ENCODE data around the gene PGAM2. TPM values are rescaled to one million over a fixed set of nuclear protein-coding genes. Genes with fewer than 3 reads are reported as not detected.

Gene PGAM2
- total and polyA plus RNA-seq, 2 of the 13 experiments (the other 11 are each of a cell fraction or from before 2014, with no cell fraction given), result 0.22 TPM; not detected in 1

DNA sequence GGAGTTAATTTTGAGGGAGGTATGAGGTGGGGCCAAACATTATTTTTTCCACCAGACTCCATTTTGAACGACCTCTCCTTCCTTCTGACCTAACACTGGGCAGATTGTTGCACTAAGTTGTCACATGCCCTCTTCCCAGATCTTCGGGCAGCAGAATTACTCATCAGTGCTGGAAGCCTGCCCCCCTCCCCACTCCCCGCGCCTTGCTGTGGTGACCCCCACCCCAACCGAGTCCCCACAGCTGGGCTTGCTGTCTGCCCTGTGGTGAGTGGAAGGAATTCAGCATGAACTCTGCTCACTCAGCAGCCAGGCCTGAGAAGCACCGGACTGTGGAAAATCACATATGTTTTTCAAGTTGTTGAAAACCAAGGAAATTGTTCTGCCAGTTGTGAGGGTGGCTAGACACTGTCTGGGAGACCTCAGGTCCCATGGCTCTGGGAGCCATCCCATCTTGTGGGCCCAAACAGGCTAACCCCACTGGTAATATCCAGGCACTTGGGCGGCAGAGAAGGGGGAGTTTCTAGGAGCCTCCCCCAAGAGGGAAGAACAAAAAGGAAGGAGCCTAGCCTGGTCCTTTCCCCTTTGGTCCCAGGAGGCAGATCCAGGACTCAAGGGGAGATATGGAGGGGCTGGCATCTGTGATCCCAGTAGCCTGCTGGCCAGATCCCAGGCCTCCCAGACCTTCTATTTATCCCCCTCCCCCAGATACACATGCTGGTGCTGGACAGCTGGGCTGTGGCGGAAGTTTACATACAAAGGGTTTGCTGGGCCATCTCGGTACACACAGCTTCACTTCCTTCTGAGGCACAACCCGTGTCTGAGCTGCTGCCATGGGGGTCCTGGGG, 35.3 kb upstream of the PGAM2 start:
- H3K27me3 ChIP-seq (ENCODE audit: control insufficient read depth in 1 of 2, insufficient read depth in 2 of 2, low read length in 2 of 2), result peaks cover 6 to 21% of the 10 kb centered on the region in 2 experiments; a peak in 3 of 5 replicates
- H3K4me3 ChIP-seq (replicated peaks in 1 of 3; ENCODE audit: insufficient read depth in 1 of 3, low read depth in 2 of 3, low read length in 3 of 3), result peak overlapping the region; percentile 42 to 66 (median 60)
- intact Hi-C loops (cut with micrococcal nuclease; ENCODE audit: unreplicated experiment) (no loop called here), in situ Hi-C loops (cut with HindIII; ENCODE audit: extremely low pct_ligation_motif_present, low pct_unique_long_range_greater_than_20kb) (no loop called here)
- H3K79me2 ChIP-seq (ENCODE audit: insufficient read depth, low read length), result no peaks in the 10 kb centered on the region
- ChIA-PET POLR2A (interaction anchor here (0.9 to 1.9 kb wide), 4 partner anchors 8 to 23 kb away, joined by 4 to 7 read pairs (median 4); partner anchors contain the start of gene POLD2), CTCF (ENCODE audit: low intra/inter-chr PET ratio, low total read pairs) (no interaction called here)
- 30% methylated on average over 6 of the region's 10 CpGs for WGBS (ENCODE audit: low lambda C conversion rate)
- H3K9me3 ChIP-seq (ENCODE audit: low read length), result no peaks in the 10 kb centered on the region
- H3K4me1 ChIP-seq (ENCODE audit: insufficient read depth, low read length), result peaks cover 64% of the 10 kb centered on the region
- ATAC-seq, result peak; percentile 65
- no peak for FAIRE-seq
- H3K4me2 ChIP-seq (ENCODE audit: low read depth, low read length), result peak overlapping the region; percentile 88
- peak overlapping the region; percentile 60 for H3K9ac ChIP-seq (ENCODE audit: insufficient read depth, low read depth, low read length)
- no peaks in the 10 kb centered on the region for H3K36me3 ChIP-seq (replicated peaks in 1 of 2; ENCODE audit: control insufficient read depth in 1 of 2, insufficient read depth in 2 of 2, low read length in 2 of 2)
- BruUV-seq (replicated peaks), result no TSS peak
- peak overlapping the region; percentile 32 for H2AFZ ChIP-seq (ENCODE audit: low read length)
- H3K27ac ChIP-seq (ENCODE audit: extremely low read length, insufficient read depth, low read length), result peak overlapping the region; percentile 30
- DNase-seq (ENCODE audit: low spot score), result no peak
- no peaks in the 10 kb centered on the region for H4K20me1 ChIP-seq (ENCODE audit: insufficient read depth, low read length)
- TF ChIP-seq GABPB1 (CRISPR knock-in tag; IDR thresholded peaks at IDR 0.05) (peak; percentile 74), FOSL2 (CRISPR knock-in tag; IDR thresholded peaks at IDR 0.05) (0 out of 2 replicates have a peak, but pooled peaks have one; percentile 41), CBX2 (IDR thresholded peaks at IDR 0.05; ENCODE audit: low read depth, low read length) (no peak), CBX2 (CRISPR knock-in tag; IDR thresholded peaks at IDR 0.05; ENCODE audit: low read depth) (peak; percentile 20; the same call in 1 of the 2 replicates), PHF8 (CRISPR knock-in tag; IDR thresholded peaks at IDR 0.05) (peak; percentile 20; the same call in 1 of the 2 replicates), TEAD3 (CRISPR knock-in tag; optimal IDR thresholded peaks at IDR 0.05; ENCODE audit: borderline replicate concordance) (peak; percentile 26), FOXA3 (CRISPR knock-in tag; IDR thresholded peaks at IDR 0.05) (peak; percentile 76), ZNF317 (CRISPR knock-in tag; IDR thresholded peaks at IDR 0.05) (peak; percentile 20; the same call in 1 of the 2 replicates), ATF7-NPFF (CRISPR knock-in tag; IDR thresholded peaks at IDR 0.05; ENCODE audit: low read depth) (0 out of 2 replicates have a peak, but pooled peaks have one; percentile 34), HIVEP1 (CRISPR knock-in tag; IDR thresholded peaks at IDR 0.05) (0 out of 2 replicates have a peak, but pooled peaks have one; percentile 41), ARNT2 (CRISPR knock-in tag; IDR thresholded peaks at IDR 0.05; ENCODE audit: low read depth) (peak; percentile 57; the same call in 1 of the 2 replicates)
- TF ChIP-seq, protein P1, sequence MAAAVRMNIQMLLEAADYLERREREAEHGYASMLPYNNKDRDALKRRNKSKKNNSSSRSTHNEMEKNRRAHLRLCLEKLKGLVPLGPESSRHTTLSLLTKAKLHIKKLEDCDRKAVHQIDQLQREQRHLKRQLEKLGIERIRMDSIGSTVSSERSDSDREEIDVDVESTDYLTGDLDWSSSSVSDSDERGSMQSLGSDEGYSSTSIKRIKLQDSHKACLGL (CRISPR knock-in tag; IDR thresholded peaks at IDR 0.05), result 0 out of 2 replicates have a peak, but pooled peaks have one; percentile 18
- TF ChIP-seq, protein P2, sequence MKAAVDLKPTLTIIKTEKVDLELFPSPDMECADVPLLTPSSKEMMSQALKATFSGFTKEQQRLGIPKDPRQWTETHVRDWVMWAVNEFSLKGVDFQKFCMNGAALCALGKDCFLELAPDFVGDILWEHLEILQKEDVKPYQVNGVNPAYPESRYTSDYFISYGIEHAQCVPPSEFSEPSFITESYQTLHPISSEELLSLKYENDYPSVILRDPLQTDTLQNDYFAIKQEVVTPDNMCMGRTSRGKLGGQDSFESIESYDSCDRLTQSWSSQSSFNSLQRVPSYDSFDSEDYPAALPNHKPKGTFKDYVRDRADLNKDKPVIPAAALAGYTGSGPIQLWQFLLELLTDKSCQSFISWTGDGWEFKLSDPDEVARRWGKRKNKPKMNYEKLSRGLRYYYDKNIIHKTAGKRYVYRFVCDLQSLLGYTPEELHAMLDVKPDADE (CRISPR knock-in tag; IDR thresholded peaks at IDR 0.05), result no peak
- TF ChIP-seq, protein P3, sequence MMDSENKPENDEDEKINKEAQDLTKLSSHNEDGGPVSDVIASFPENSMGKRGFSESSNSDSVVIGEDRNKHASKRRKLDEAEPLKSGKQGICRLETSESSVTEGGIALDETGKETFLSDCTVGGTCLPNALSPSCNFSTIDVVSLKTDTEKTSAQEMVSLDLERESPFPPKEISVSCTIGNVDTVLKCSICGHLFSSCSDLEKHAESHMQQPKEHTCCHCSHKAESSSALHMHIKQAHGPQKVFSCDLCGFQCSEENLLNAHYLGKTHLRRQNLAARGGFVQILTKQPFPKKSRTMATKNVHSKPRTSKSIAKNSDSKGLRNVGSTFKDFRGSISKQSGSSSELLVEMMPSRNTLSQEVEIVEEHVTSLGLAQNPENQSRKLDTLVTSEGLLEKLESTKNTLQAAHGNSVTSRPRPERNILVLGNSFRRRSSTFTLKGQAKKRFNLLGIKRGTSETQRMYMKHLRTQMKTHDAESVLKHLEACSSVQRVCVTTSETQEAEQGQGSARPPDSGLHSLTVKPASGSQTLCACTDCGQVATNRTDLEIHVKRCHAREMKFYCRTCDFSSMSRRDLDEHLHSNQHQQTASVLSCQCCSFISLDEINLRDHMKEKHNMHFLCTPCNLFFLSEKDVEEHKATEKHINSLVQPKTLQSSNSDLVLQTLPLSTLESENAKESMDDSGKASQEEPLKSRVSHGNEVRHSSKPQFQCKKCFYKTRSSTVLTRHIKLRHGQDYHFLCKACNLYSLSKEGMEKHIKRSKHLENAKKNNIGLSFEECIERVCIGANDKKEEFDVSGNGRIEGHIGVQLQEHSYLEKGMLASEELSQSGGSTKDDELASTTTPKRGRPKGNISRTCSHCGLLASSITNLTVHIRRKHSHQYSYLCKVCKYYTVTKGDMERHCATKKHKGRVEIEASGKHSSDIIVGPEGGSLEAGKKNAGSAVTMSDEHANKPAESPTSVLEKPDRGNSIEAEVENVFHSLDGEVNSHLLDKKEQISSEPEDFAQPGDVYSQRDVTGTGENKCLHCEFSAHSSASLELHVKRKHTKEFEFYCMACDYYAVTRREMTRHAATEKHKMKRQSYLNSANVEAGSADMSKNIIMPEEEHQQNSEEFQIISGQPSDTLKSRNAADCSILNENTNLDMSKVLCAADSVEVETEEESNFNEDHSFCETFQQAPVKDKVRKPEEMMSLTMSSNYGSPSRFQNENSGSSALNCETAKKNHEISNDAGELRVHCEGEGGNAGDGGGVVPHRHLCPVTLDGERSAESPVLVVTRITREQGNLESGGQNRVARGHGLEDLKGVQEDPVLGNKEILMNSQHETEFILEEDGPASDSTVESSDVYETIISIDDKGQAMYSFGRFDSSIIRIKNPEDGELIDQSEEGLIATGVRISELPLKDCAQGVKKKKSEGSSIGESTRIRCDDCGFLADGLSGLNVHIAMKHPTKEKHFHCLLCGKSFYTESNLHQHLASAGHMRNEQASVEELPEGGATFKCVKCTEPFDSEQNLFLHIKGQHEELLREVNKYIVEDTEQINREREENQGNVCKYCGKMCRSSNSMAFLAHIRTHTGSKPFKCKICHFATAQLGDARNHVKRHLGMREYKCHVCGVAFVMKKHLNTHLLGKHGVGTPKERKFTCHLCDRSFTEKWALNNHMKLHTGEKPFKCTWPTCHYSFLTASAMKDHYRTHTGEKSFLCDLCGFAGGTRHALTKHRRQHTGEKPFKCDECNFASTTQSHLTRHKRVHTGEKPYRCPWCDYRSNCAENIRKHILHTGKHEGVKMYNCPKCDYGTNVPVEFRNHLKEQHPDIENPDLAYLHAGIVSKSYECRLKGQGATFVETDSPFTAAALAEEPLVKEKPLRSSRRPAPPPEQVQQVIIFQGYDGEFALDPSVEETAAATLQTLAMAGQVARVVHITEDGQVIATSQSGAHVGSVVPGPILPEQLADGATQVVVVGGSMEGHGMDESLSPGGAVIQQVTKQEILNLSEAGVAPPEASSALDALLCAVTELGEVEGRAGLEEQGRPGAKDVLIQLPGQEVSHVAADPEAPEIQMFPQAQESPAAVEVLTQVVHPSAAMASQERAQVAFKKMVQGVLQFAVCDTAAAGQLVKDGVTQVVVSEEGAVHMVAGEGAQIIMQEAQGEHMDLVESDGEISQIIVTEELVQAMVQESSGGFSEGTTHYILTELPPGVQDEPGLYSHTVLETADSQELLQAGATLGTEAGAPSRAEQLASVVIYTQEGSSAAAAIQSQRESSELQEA (CRISPR knock-in tag; IDR thresholded peaks at IDR 0.05; ENCODE audit: not compliant biosample characterization), result no peak

All from HepG2 (cell line).